HL-60 (cell line): ENCODE results near the gene TRAPPC1.

ENCODE experiments used
- DNase-seq, 2 experiments: peaks; one replicate each; pipeline ENCODE4 v3.0.0-alpha.2; 2010 to 2020; ENCODE audit warnings: low read depth in 1 of 2, low spot score in 1 of 2
- H3K27ac ChIP-seq: fragments of 250-450 bp; sonication (Bioruptor Pico); replicated peaks from 2 replicates; pipeline ENCODE4 v1.5.1; 2020; ENCODE audit warnings: mild to moderate bottlenecking, moderate library complexity
- H3K27me3 ChIP-seq: fragments of 250-450 bp; sonication (Bioruptor Pico); 2 replicates; pipeline ENCODE4 v1.5.1; 2021; ENCODE audit warnings: mild to moderate bottlenecking, moderate library complexity; ENCODE audit not compliant: insufficient read depth, poor library complexity, severe bottlenecking
- H3K4me3 ChIP-seq: replicated peaks from 2 replicates; pipeline ENCODE4 v1.5.1; 2011; ENCODE audit warnings: mild to moderate bottlenecking, control low read depth, low read length; ENCODE audit not compliant: insufficient read depth
- CTCF ChIP-seq: IDR thresholded peaks from one replicate; pipeline ENCODE4 v1.5.1; 2011; ENCODE audit warnings: low read length, control low read depth, inconsistent platforms; ENCODE audit not compliant: insufficient read depth
- GABPA ChIP-seq: IDR thresholded peaks from 2 replicates; pipeline ENCODE4 v1.6.1; 2012; ENCODE audit warnings: low read depth
- POLR2AphosphoS5 ChIP-seq: IDR thresholded peaks from 2 replicates; pipeline ENCODE4 v1.6.1; 2012; ENCODE audit warnings: low read depth
- REST ChIP-seq: IDR thresholded peaks from 2 replicates; pipeline ENCODE4 v1.6.1; 2012; ENCODE audit warnings: low read depth; ENCODE audit not compliant: insufficient replicate concordance
- SPI1 ChIP-seq: IDR thresholded peaks from 2 replicates; pipeline ENCODE4 v1.6.1; 2012; ENCODE audit warnings: low read depth, mild to moderate bottlenecking, borderline replicate concordance

Gene TRAPPC1

DNA sequence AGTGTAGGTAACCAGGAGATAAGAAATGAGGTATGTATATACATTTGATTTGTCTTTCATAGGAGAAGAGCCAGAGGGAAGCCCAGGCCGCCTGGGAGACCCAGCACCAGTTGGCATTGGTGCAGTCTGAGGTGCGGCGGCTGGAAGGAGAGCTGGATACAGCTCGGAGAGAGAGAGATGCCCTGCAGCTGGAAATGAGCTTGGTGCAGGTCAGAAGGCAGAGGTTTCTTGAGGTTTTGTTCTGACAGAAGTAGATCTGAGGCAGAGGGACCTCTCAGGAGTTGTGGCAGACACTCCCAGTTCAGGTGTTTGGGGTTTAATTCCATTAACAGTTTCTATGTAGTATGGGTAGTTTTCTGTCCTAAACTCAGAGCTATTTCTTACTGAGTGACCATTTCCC lies 8.3 kb upstream of the TRAPPC1 start:
- no peak for TF ChIP-seq GABPA
- TF ChIP-seq POLR2AphosphoS5, result no peak
- TF ChIP-seq SPI1, result no peak
- no peak for TF ChIP-seq REST
- no peak for TF ChIP-seq CTCF
- Histone ChIP-seq H3K27me3 (no peaks in the 10 kb centered on the region), H3K4me3 (no peak overlapping the region)

DNA sequence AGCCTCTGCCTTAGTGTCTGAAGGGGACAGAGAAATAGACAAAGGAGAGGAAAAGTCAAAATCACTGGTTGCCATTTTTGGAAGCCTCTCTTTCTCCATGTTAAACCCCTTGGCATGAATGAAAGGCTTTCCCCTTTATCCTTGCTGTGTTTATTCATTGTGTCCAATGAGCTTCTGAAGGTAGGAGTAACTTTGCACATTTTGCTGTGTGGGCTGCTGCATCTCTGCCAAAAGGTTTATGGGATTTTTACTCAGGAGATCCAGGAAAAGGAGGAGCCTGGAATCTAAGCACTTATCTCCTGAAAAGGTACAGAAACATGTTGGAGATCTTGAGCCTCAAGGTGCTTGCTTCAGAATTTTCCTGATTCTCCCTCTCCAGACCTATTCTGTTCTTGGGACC lies 4.1 kb upstream of the TRAPPC1 start:
- Histone ChIP-seq H3K27ac (no peak overlapping the region), H3K4me3 (no peak overlapping the region), H3K27me3 (no peaks in the 10 kb centered on the region)
- TF ChIP-seq REST (no peak), CTCF (no peak), SPI1 (no peak), GABPA (no peak), POLR2AphosphoS5 (no peak)
- no peak for DNase-seq

More for the DNA sequence above, 8.3 kb upstream of the TRAPPC1 start:
- H3K27ac ChIP-seq, result no peak overlapping the region
- no peak for DNase-seq

GRCh38 chr17:7932949-7933348 lies 1.2 kb upstream of the TRAPPC1 start:
- Histone ChIP-seq H3K4me3 (peak overlapping the region; percentile 61), H3K27me3 (no peaks in the 10 kb centered on the region), H3K27ac (peak overlapping the region; percentile 89)
- TF ChIP-seq CTCF (no peak), GABPA (no peak), REST (no peak), POLR2AphosphoS5 (no peak), SPI1 (no peak)
- DNase-seq, result peak; percentile 29 to 33
